ENCODE results near the gene FUCA1.

FUCA1 gene

GRCh38 chr1:23878668-23879067, 10.6 kb upstream of the FUCA1 start:
- Histone ChIP-seq H2AFZ (ENCODE audit: low read length) (no peak overlapping the region), H3K36me3 (ENCODE audit: insufficient read depth, low read length) (peaks cover 63% of the 10 kb centered on the region), H4K20me1 (ENCODE audit: insufficient read depth, low read length) (no peaks in the 10 kb centered on the region), H3K27ac (ENCODE audit: low read depth, low read length, poor library complexity, severe bottlenecking) (no peak overlapping the region), H3K4me1 (ENCODE audit: insufficient read depth, low read length, severe bottlenecking) (no peaks in the 10 kb centered on the region), H3K9me3 (ENCODE audit: low read length) (peaks cover 18% of the 10 kb centered on the region), H3K4me3 (ENCODE audit: low read depth, low read length, poor library complexity, severe bottlenecking) (no peak overlapping the region), H3K4me2 (ENCODE audit: low read length) (no peak overlapping the region), H3K79me2 (ENCODE audit: insufficient read depth, low read length) (no peaks in the 10 kb centered on the region), H3K9ac (ENCODE audit: low read length) (no peak overlapping the region), H3K9me2 (ENCODE audit: low read depth, low read length) (no peaks in the 10 kb centered on the region), H3K27me3 (ENCODE audit: insufficient read depth, low read length) (no peaks in the 10 kb centered on the region), H3F3A (ENCODE audit: insufficient read depth, low read length) (no peaks in the 10 kb centered on the region)
- TF ChIP-seq CTCF (IDR thresholded peaks at IDR 0.05; ENCODE audit: low read length) (no peak), EZH2 (IDR thresholded peaks at IDR 0.05; ENCODE audit: borderline replicate concordance, low read length) (no peak)

GRCh38 chr1:23875382-23875781, 7.3 kb upstream of the FUCA1 start:
- Histone ChIP-seq H3K27me3 (ENCODE audit: insufficient read depth, low read length) (no peaks in the 10 kb centered on the region), H4K20me1 (ENCODE audit: insufficient read depth, low read length) (no peaks in the 10 kb centered on the region), H3K9me2 (ENCODE audit: low read depth, low read length) (no peaks in the 10 kb centered on the region), H2AFZ (ENCODE audit: low read length) (no peak overlapping the region), H3K4me1 (ENCODE audit: insufficient read depth, low read length, severe bottlenecking) (peaks cover 1% of the 10 kb centered on the region), H3K36me3 (ENCODE audit: insufficient read depth, low read length) (peaks cover 50% of the 10 kb centered on the region), H3K9me3 (ENCODE audit: low read length) (peaks cover 18% of the 10 kb centered on the region), H3F3A (ENCODE audit: insufficient read depth, low read length) (no peaks in the 10 kb centered on the region), H3K4me2 (ENCODE audit: low read length) (no peak overlapping the region), H3K79me2 (ENCODE audit: insufficient read depth, low read length) (no peaks in the 10 kb centered on the region), H3K27ac (ENCODE audit: low read depth, low read length, poor library complexity, severe bottlenecking) (no peak overlapping the region), H3K9ac (ENCODE audit: low read length) (no peak overlapping the region), H3K4me3 (ENCODE audit: low read depth, low read length, poor library complexity, severe bottlenecking) (no peak overlapping the region)
- no peak for TF ChIP-seq EZH2 (IDR thresholded peaks at IDR 0.05; ENCODE audit: borderline replicate concordance, low read length)
- no peak for TF ChIP-seq CTCF (IDR thresholded peaks at IDR 0.05; ENCODE audit: low read length)

- Histone ChIP-seq H3K36me3 (ENCODE audit: insufficient read depth, low read length) (peaks cover 26% of the 10 kb centered on the region), H3K9me3 (ENCODE audit: low read length) (no peaks in the 10 kb centered on the region), H3F3A (ENCODE audit: insufficient read depth, low read length) (no peaks in the 10 kb centered on the region), H3K27ac (ENCODE audit: low read depth, low read length, poor library complexity, severe bottlenecking) (no peak overlapping the region), H3K4me3 (ENCODE audit: low read depth, low read length, poor library complexity, severe bottlenecking) (no peak overlapping the region), H3K79me2 (ENCODE audit: insufficient read depth, low read length) (no peaks in the 10 kb centered on the region), H3K27me3 (ENCODE audit: insufficient read depth, low read length) (no peaks in the 10 kb centered on the region), H4K20me1 (ENCODE audit: insufficient read depth, low read length) (no peaks in the 10 kb centered on the region), H3K4me2 (ENCODE audit: low read length) (no peak overlapping the region), H3K9me2 (ENCODE audit: low read depth, low read length) (no peaks in the 10 kb centered on the region), H3K9ac (ENCODE audit: low read length) (no peak overlapping the region), H3K4me1 (ENCODE audit: insufficient read depth, low read length, severe bottlenecking) (peaks cover 23% of the 10 kb centered on the region), H2AFZ (ENCODE audit: low read length) (no peak overlapping the region)
- TF ChIP-seq EZH2 (IDR thresholded peaks at IDR 0.05; ENCODE audit: borderline replicate concordance, low read length) = no peak
- no peak for TF ChIP-seq CTCF (IDR thresholded peaks at IDR 0.05; ENCODE audit: low read length)
Measured at GRCh38 chr1:23872421-23872820, 4.3 kb upstream of the FUCA1 start.

Data from OCI-LY1 (cell line).